Ascending aorta (tissue), 2 donors: ENCODE measurements around the gene FAM228B. TPM values are rescaled to one million over a fixed set of nuclear protein-coding genes. Genes with fewer than 3 reads are reported as not detected.
"Not testable (repeated sequence)": the region's sequence is repeated elsewhere in the genome, so short reads cannot be mapped to it uniquely, and the experiment has no call there.

ENCODE experiments used
- DNase-seq, 2 donors: peaks; one replicate each; pipeline ENCODE4 v3.0.0-alpha.2; 2019; ENCODE audit warnings: low spot score in 2 of 2
- H3K27ac ChIP-seq, 2 donors: fragments of 200-600 bp; sonication (generic); one replicate each; pipeline ENCODE4 v1.5.1; 2016 to 2017; ENCODE audit warnings: mild to moderate bottlenecking in 1 of 2
- H3K27me3 ChIP-seq: fragments of 200-600 bp; sonication (generic); one replicate; pipeline ENCODE4 v1.5.1; 2017
- H3K36me3 ChIP-seq, 2 donors: fragments of 200-600 bp; sonication (generic); one replicate each; pipeline ENCODE4 v1.5.1; 2016
- H3K4me1 ChIP-seq, 2 donors: fragments of 200-600 bp; sonication (generic); one replicate each; pipeline ENCODE4 v1.5.1; 2016 to 2017; ENCODE audit warnings: mild to moderate bottlenecking in 1 of 2
- H3K4me3 ChIP-seq, 2 donors: fragments of 200-600 bp; sonication (generic); one replicate each; pipeline ENCODE4 v1.5.1; 2016 to 2017; ENCODE audit warnings: mild to moderate bottlenecking in 1 of 2
- H3K9me3 ChIP-seq, 2 donors: fragments of 200-600 bp; sonication (generic); one replicate each; pipeline ENCODE4 v1.5.1; 2016
- CTCF ChIP-seq, 3 experiments: fragments of 200-600 bp in 2 of 3; fragments of 450-650 bp in 1 of 3; sonication (generic) in 2 of 3; IDR thresholded peaks; one replicate each; pipeline ENCODE4 v1.5.1; 2016 to 2019; ENCODE audit warnings: antibody characterized with exemption in 3 of 3, mild to moderate bottlenecking in 1 of 3, moderate library complexity in 1 of 3
- intact Hi-C: fragments of 100-400 bp; cut with DNase I; formaldehyde crosslinking; loops from one replicate; pipeline ENCODE4 v1.15.1; 2023
- total RNA-seq: library from RNA; depleted of rRNA; stranded (reverse); fragments of >200 nt; gene quantifications from one replicate; pipeline ENCODE4 v1.1.0, GENCODE V29; 2016

The FAM228B gene
- total RNA-seq, 1 donor from 2014 or later: 144 TPM

GRCh38 chr2:24084386-24085199 is 38.7 kb upstream of the FAM228B start, which contains the start of gene TP53I3:
TSS of gene TP53I3 (minus strand) at chr2:24084834. CDS start at chr2:24084326, 508 bp downstream.
- H3K9me3 ChIP-seq: no peaks in the 10 kb centered on the region
- no peaks in the 10 kb centered on the region for H3K27me3 ChIP-seq
- peaks cover 20 to 38% of the 10 kb centered on the region in 2 donors for H3K36me3 ChIP-seq
- peak within 1 kb of the TSS; percentile 77 to 92 for H3K27ac ChIP-seq
- DNase-seq: peak; percentile 67 to 92
- H3K4me1 ChIP-seq: peaks cover 0 to 9% of the 10 kb centered on the region in 2 donors
- H3K4me3 ChIP-seq: peak within 1 kb of the TSS; percentile 63 to 80
- intact Hi-C loops: loop anchor here (1.0 to 5.0 kb wide), 4 partner anchors 8 to 262 kb away; partner anchors contain the start of genes ATAD2B, FAM228B, PFN4 and SF3B6
- peak; percentile 94 to 97 (median 95) for TF ChIP-seq CTCF (IDR thresholded peaks at IDR 0.05)

- Histone ChIP-seq H3K4me3 (peak overlapping the region; percentile 63 to 80), H3K36me3 (peaks cover 20 to 39% of the 10 kb centered on the region in 2 donors), H3K27me3 (no peaks in the 10 kb centered on the region), H3K4me1 (peaks cover 0 to 9% of the 10 kb centered on the region in 2 donors), H3K9me3 (no peaks in the 10 kb centered on the region), H3K27ac (peak overlapping the region; percentile 77 to 92)
- TF ChIP-seq CTCF (IDR thresholded peaks at IDR 0.05): no peak
- intact Hi-C loops: loop anchor here (2.0 kb wide), 1 partner anchor 38 kb away; the partner anchor contains the start of genes FAM228B and PFN4
- no peak for DNase-seq
Measured at GRCh38 chr2:24085200-24085489, 38.1 kb upstream of the FAM228B start.

GRCh38 chr2:24086241-24086640 is 37.0 kb upstream of the FAM228B start:
- no peak overlapping the region for H3K4me3 ChIP-seq
- H3K4me1 ChIP-seq: peaks cover 0 to 9% of the 10 kb centered on the region in 2 donors
- no peaks in the 10 kb centered on the region for H3K9me3 ChIP-seq
- H3K36me3 ChIP-seq: peaks cover 15 to 33% of the 10 kb centered on the region in 2 donors
- TF ChIP-seq CTCF (IDR thresholded peaks at IDR 0.05): no peak
- H3K27me3 ChIP-seq: no peaks in the 10 kb centered on the region
- intact Hi-C loops: no loop called here
- no peak overlapping the region for H3K27ac ChIP-seq
- no peak for DNase-seq

- Histone ChIP-seq H3K9me3 (no peaks in the 10 kb centered on the region), H3K4me3 (no peak overlapping the region), H3K27ac (no peak overlapping the region), H3K4me1 (peaks cover 0 to 9% of the 10 kb centered on the region in 2 donors), H3K27me3 (no peaks in the 10 kb centered on the region), H3K36me3 (peaks cover 11 to 29% of the 10 kb centered on the region in 2 donors)
- intact Hi-C loops: no loop called here
- DNase-seq: no peak
- no peak for TF ChIP-seq CTCF (IDR thresholded peaks at IDR 0.05)
Measured at GRCh38 chr2:24087032-24087431, 36.2 kb upstream of the FAM228B start.

- Histone ChIP-seq H3K27ac (no peak overlapping the region), H3K9me3 (no peaks in the 10 kb centered on the region), H3K4me3 (no peak overlapping the region), H3K4me1 (peaks cover 0 to 1% of the 10 kb centered on the region in 2 donors), H3K27me3 (no peaks in the 10 kb centered on the region), H3K36me3 (peaks cover 11 to 29% of the 10 kb centered on the region in 2 donors)
- no peak for TF ChIP-seq CTCF (IDR thresholded peaks at IDR 0.05)
- intact Hi-C loops: no loop called here
- no peak for DNase-seq
Measured at GRCh38 chr2:24088821-24089359, 34.4 kb upstream of the FAM228B start.

- peaks cover 25 to 42% of the 10 kb centered on the region in 2 donors for H3K36me3 ChIP-seq
- H3K9me3 ChIP-seq, intact Hi-C loops, H3K27ac ChIP-seq, H3K4me1 ChIP-seq, H3K4me3 ChIP-seq, H3K27me3 ChIP-seq, DNase-seq: not testable (repeated sequence)
Measured at GRCh38 chr2:24093270-24093669, 30.0 kb upstream of the FAM228B start.

GRCh38 chr2:24095171-24095677 is 28.0 kb upstream of the FAM228B start:
- intact Hi-C loops, DNase-seq, H3K4me1 ChIP-seq, H3K27ac ChIP-seq, H3K27me3 ChIP-seq, H3K4me3 ChIP-seq, H3K9me3 ChIP-seq: not testable (repeated sequence)
- peaks cover 16 to 33% of the 10 kb centered on the region in 2 donors for H3K36me3 ChIP-seq

GRCh38 chr2:24100732-24101131 is 22.5 kb upstream of the FAM228B start:
- H3K9me3 ChIP-seq, H3K4me3 ChIP-seq, H3K4me1 ChIP-seq, H3K27me3 ChIP-seq, H3K27ac ChIP-seq, DNase-seq, intact Hi-C loops: not testable (repeated sequence)
- peaks cover 5 to 18% of the 10 kb centered on the region in 2 donors for H3K36me3 ChIP-seq
